A549 treated with Mapracorat at 1 μM for 4 hours (cell line): Measurements from ENCODE around the gene MYOCD. TPM values are rescaled to one million over a fixed set of nuclear protein-coding genes. Genes with fewer than 3 reads are reported as not detected.

ENCODE experiments used
- total RNA-seq: library from RNA; stranded (reverse); fragments of 200-300 nt; extraction: Qiagen RNA extraction; gene quantifications from 5 replicates; pipeline ENCODE4 v1.2.3, GENCODE V29; 2022

The MYOCD gene, protein sequence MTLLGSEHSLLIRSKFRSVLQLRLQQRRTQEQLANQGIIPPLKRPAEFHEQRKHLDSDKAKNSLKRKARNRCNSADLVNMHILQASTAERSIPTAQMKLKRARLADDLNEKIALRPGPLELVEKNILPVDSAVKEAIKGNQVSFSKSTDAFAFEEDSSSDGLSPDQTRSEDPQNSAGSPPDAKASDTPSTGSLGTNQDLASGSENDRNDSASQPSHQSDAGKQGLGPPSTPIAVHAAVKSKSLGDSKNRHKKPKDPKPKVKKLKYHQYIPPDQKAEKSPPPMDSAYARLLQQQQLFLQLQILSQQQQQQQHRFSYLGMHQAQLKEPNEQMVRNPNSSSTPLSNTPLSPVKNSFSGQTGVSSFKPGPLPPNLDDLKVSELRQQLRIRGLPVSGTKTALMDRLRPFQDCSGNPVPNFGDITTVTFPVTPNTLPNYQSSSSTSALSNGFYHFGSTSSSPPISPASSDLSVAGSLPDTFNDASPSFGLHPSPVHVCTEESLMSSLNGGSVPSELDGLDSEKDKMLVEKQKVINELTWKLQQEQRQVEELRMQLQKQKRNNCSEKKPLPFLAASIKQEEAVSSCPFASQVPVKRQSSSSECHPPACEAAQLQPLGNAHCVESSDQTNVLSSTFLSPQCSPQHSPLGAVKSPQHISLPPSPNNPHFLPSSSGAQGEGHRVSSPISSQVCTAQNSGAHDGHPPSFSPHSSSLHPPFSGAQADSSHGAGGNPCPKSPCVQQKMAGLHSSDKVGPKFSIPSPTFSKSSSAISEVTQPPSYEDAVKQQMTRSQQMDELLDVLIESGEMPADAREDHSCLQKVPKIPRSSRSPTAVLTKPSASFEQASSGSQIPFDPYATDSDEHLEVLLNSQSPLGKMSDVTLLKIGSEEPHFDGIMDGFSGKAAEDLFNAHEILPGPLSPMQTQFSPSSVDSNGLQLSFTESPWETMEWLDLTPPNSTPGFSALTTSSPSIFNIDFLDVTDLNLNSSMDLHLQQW
- 0.61 to 1.5 TPM (median 0.97 TPM) in 5 replicates for total RNA-seq

DNA sequence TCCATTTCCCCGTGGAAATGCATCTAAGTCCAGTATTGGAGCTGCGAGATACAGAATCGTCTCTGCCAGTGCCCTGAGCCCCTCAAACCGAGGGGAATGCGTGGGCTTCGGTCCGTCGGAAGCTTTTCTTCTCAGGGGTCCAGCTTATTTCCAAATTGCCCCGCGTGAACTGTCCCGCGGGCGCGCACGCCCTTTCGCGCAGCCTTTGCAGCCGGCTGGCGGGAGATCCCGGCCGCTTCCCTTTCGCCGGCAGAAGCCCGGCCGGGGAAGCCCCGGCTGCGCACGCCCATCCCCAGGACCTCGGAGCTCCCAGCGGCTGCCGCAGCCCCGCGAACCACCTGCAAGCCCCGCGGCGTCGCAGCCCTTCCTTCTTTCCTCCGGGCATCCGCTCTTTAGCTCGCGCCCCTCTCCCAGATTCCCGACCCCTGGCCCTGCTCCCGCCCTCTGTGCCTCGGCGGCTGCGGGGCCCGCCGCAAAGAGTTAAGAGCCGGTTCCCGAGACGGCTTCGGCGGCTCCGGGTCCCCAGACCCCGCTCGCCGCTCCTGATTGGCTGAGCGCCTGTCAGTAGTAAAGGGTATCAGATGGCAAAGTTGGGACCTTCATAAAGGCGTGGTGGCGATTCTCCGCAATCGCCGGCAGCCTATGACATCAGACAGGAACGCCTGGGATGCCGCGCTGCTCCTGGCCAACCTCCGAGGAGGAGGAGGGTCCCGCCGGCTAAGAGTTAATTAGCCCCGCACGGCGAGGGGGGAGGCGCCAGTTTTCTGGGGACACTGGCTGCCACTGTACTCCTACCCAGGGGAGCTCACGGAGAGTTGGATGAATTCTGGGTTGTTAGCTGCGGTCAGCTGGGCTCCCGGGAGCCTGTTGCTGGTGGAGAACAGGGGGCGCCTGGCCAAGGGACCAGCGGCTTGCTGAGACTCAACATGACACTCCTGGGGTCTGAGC, at the start of gene MYOCD:
TSS of gene MYOCD (plus strand) at position 628 of the 948 bp plus-strand sequence. CDS start at position 927, 299 bp downstream.

DNA sequence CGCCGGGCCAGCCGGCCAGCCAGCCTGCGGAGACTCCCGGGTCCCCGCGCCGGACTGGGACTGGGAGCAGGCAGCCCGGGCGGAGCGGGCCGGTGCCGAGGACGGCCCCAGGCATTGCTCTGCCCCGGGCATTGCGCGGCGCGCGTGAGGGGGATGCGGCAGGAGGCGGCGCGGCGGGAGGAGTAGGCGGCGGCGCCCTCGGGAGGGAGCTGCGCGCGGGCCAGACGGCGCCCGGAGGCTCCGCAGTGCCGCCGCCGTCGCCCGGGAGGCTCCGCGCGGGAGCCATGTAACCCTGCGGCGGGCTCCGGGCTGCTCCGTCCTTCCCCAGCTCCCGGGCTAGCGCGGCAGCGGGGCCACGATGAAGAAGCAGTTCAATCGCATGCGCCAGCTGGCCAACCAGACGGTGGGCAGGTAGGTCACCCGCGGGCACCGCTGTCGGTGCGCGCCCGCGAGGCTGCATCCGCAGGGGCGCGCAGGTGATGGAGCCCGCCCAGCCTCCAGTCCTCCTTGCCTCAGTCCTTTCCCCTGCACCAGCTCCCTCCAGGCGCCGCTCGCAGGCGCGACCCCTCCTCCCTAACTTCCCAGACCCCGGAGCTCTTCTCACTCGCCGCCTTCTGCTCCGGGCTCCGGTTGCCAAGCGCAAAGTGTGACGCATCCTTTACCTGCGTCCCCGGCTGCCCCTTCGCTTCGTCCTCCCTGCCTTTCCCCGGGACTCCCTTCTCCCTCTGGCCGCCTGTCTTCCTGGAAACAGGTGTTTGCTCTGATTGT, 124.0 kb downstream of the MYOCD start, which contains the start of gene ARHGAP44:
TSS of gene ARHGAP44 (plus strand) at position 18 of the 768 bp plus-strand sequence. CDS start at position 359, 341 bp downstream.

Other genes with a start within 250 kb of the MYOCD start
- 2.0 to 2.8 TPM (median 2.5 TPM) in 5 replicates for gene ARHGAP44, start 123.6 kb downstream of the MYOCD start, total RNA-seq